Stimulated activated memory B cell treated with anti-CD40 and anti-IgM and Interleukin-4, amounts not matched to agents 10 μg/mL and 1 μg/mL and 100 μg/mL, for 72 hours (primary cell): ENCODE measurements around the gene PLPPR1.

Experiments
- ATAC-seq: fragments of 150-1000 bp; cut with Tn5 transposase; 2 replicates; pipeline ENCODE4 v1.10.0; 2021
- H3K27ac Mint-ChIP-seq: one replicate; pipeline ENCODE4 v1.8.0; 2022; ENCODE audit warnings: mild to moderate bottlenecking, mixed read lengths
- H3K27me3 Mint-ChIP-seq: one replicate; pipeline ENCODE4 v1.8.0; 2022; ENCODE audit warnings: mixed read lengths
- H3K36me3 Mint-ChIP-seq: one replicate; pipeline ENCODE4 v1.8.0; 2022; ENCODE audit warnings: mixed read lengths
- H3K4me1 Mint-ChIP-seq: one replicate; pipeline ENCODE4 v1.8.0; 2022; ENCODE audit warnings: mixed read lengths
- H3K4me3 Mint-ChIP-seq: one replicate; pipeline ENCODE4 v1.8.0; 2022; ENCODE audit warnings: mild to moderate bottlenecking, moderate library complexity, mixed read lengths
- H3K9me3 Mint-ChIP-seq: one replicate; pipeline ENCODE4 v1.8.0; 2022; ENCODE audit warnings: mixed read lengths

PLPPR1 gene

GRCh38 chr9:101028346-101029314, at the start of gene PLPPR1:
PLPPR1 (plus strand) TSS chr9:101028727.
- Mint-ChIP-seq H3K27me3 (peaks cover 46% of the 10 kb centered on the region), H3K4me1 (no peaks in the 10 kb centered on the region), H3K36me3 (no peaks in the 10 kb centered on the region), H3K9me3 (no peaks in the 10 kb centered on the region), H3K27ac (no peak within 1 kb of the TSS), H3K4me3 (no peak within 1 kb of the TSS)
- no peak for ATAC-seq

- Mint-ChIP-seq H3K36me3 (no peaks in the 10 kb centered on the region), H3K4me1 (no peaks in the 10 kb centered on the region)
- ATAC-seq = no peak
Observed at GRCh38 chr9:100989731-100990130, 38.8 kb upstream of the PLPPR1 start.

DNA sequence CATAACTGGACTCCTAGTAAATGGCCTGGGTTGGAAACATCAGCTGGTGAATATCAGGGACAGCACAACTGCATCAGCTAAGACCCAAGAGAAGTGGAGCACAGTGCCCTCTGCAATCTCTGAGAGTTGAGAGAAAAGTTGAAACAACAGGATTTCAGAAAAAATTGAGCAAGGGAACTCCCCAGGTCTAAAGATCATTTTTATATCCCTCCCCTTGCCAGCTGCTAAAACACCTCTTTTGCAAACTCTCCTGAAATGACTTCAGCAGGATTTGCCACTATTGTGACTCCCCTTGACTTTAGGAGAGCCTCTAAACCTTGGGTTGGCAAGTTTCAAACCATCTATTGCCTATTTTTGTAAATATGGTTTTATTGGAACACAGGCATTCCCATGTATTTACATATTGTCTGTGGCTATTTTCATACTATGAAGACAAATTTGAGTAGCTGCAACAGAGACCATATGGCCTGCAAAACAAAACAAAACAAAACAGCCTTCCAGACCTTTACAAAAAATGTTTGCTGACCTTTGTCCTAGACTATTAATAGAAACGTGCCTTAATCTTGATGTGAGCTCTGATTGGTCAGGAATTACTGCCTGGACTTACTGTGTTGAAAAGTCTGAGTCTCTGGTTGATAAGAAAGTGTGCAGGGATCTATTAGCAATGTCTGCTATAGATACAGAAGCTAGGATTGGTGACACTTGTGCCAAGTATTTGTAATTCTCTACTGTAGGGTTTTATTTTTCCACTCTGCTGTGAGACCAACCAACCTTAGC, 37.7 kb upstream of the PLPPR1 start:
- Mint-ChIP-seq H3K4me3 (no peak overlapping the region), H3K9me3 (no peaks in the 10 kb centered on the region), H3K27me3 (no peaks in the 10 kb centered on the region), H3K27ac (no peak overlapping the region), H3K4me1 (no peaks in the 10 kb centered on the region), H3K36me3 (no peaks in the 10 kb centered on the region)
- no peak for ATAC-seq

More at GRCh38 chr9:100989731-100990130, 38.8 kb upstream of the PLPPR1 start:
- Mint-ChIP-seq H3K4me3 (no peak overlapping the region), H3K9me3 (no peaks in the 10 kb centered on the region), H3K27ac (no peak overlapping the region), H3K27me3 (no peaks in the 10 kb centered on the region)

DNA sequence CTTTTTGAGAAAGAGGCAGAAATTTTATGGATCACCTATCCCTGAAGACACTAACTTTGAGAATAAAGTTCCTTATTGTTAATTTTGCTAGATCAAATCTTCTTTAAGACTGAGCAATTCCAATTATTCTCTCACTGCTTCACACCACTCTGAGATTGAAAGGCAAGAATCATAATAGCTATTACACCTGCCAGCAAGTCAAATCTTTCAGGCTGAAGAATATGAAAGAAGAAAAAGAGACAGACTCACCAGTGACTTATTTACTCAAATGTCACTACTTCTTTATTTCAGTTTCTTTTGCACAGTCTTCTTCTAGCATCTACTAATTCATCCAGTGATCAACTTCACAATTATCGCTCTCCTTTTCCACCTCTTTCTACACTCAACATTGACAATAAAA, 35.9 kb upstream of the PLPPR1 start:
- no peak overlapping the region for H3K4me3 Mint-ChIP-seq
- ATAC-seq = no peak
- no peak overlapping the region for H3K27ac Mint-ChIP-seq
- no peaks in the 10 kb centered on the region for H3K4me1 Mint-ChIP-seq
- H3K27me3 Mint-ChIP-seq = no peaks in the 10 kb centered on the region
- no peaks in the 10 kb centered on the region for H3K9me3 Mint-ChIP-seq
- no peaks in the 10 kb centered on the region for H3K36me3 Mint-ChIP-seq

DNA sequence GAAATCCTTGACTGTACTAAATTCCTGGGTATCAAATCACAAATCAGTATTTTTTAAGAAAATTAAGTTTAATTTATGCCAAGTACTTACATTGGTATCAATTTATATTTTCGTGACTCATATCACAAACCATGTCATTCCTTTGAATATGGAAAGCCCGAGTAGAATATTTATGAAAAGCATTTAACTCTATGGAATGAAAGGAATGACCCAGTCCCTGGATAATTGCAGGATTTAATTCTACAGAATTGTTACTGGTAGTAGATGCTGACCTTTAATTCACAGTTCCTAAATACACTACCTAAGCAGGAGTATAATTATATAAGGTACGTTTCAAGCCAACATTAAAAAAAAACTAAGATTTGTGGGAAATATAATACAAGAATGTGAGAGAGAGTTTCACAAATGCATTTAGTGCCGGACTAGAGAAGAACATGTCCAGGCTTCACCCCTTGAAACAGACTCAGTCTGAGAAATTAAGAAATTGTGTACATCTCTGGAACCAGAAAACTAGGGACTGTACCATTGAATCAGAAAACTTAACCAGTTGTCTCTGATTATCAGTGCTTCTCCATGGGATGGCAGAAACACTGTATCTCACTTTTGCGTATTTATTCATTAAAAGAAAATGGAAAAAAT, 28.5 kb upstream of the PLPPR1 start:
- no peaks in the 10 kb centered on the region for H3K36me3 Mint-ChIP-seq
- ATAC-seq = no peak
- no peak overlapping the region for H3K4me3 Mint-ChIP-seq
- H3K27ac Mint-ChIP-seq = no peak overlapping the region
- no peaks in the 10 kb centered on the region for H3K9me3 Mint-ChIP-seq
- H3K27me3 Mint-ChIP-seq = no peaks in the 10 kb centered on the region
- H3K4me1 Mint-ChIP-seq = no peaks in the 10 kb centered on the region

GRCh38 chr9:101005246-101005645, 23.3 kb upstream of the PLPPR1 start:
- Mint-ChIP-seq H3K27ac (no peak overlapping the region), H3K9me3 (peaks cover 7% of the 10 kb centered on the region)

GRCh38 chr9:101014566-101014965, 14.0 kb upstream of the PLPPR1 start:
- H3K27me3 Mint-ChIP-seq = no peaks in the 10 kb centered on the region
- no peak overlapping the region for H3K27ac Mint-ChIP-seq
- H3K4me1 Mint-ChIP-seq = no peaks in the 10 kb centered on the region
- no peak overlapping the region for H3K4me3 Mint-ChIP-seq
- H3K9me3 Mint-ChIP-seq = no peaks in the 10 kb centered on the region
- no peak for ATAC-seq
- H3K36me3 Mint-ChIP-seq = no peaks in the 10 kb centered on the region

More at GRCh38 chr9:101005246-101005645, 23.3 kb upstream of the PLPPR1 start:
- Mint-ChIP-seq H3K4me3 (no peak overlapping the region), H3K36me3 (no peaks in the 10 kb centered on the region), H3K27me3 (no peaks in the 10 kb centered on the region), H3K4me1 (no peaks in the 10 kb centered on the region)
- no peak for ATAC-seq

DNA sequence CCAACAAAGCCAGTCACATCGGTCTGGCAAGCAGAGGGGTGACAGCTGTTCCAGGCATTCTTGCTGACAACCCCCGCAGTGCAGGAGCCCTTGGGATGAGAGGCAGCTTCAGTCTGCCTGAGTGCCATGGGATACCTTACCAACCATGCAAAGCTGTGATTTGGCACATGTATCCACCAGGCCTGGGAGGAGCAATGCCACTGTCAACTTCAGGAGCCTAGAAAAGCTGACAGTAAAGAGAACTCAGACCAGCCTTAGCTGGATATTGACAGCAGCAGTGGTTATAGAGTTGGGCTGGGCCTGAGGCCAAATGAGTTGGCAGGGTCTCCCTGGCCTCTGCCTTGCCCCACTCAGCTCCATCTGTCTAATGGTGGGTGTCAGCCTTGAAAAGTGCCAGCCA, 10.1 kb upstream of the PLPPR1 start:
- no peak for ATAC-seq
- H3K4me1 Mint-ChIP-seq = no peaks in the 10 kb centered on the region
- H3K4me3 Mint-ChIP-seq = no peak overlapping the region
- no peaks in the 10 kb centered on the region for H3K27me3 Mint-ChIP-seq
- no peak overlapping the region for H3K27ac Mint-ChIP-seq
- H3K36me3 Mint-ChIP-seq = no peaks in the 10 kb centered on the region
- H3K9me3 Mint-ChIP-seq = no peaks in the 10 kb centered on the region

GRCh38 chr9:101022704-101023103, 5.8 kb upstream of the PLPPR1 start:
- Mint-ChIP-seq H3K36me3 (no peaks in the 10 kb centered on the region), H3K27me3 (peaks cover 14% of the 10 kb centered on the region)

GRCh38 chr9:101025940-101026339, 2.6 kb upstream of the PLPPR1 start:
- Mint-ChIP-seq H3K27me3 (peaks cover 46% of the 10 kb centered on the region), H3K27ac (no peak overlapping the region), H3K9me3 (no peaks in the 10 kb centered on the region), H3K36me3 (no peaks in the 10 kb centered on the region), H3K4me3 (no peak overlapping the region), H3K4me1 (no peaks in the 10 kb centered on the region)
- ATAC-seq = no peak

More at GRCh38 chr9:101022704-101023103, 5.8 kb upstream of the PLPPR1 start:
- Mint-ChIP-seq H3K27ac (no peak overlapping the region), H3K9me3 (no peaks in the 10 kb centered on the region), H3K4me1 (no peaks in the 10 kb centered on the region), H3K4me3 (no peak overlapping the region)
- no peak for ATAC-seq

DNA sequence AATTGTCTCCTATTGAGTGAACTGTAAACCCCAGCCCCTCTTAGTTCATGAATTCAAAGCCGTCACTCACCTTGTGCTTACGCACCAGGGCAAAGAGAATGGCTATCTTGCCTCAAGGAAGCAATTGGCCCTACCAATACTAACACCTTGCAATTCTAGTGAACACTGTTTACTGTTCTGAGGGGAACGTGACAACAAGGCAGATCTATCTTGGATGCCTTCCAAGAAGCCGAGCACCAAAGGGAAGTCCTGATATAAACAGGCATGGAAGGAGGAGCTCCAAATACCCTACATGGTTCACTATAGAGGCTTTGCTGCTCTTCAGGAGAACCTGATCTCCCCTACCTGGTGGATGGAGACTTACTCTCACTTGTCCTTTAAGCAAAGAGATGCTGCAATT, 1.7 kb upstream of the PLPPR1 start:
- Mint-ChIP-seq H3K4me3 (no peak overlapping the region), H3K4me1 (no peaks in the 10 kb centered on the region), H3K36me3 (no peaks in the 10 kb centered on the region), H3K27me3 (peaks cover 46% of the 10 kb centered on the region), H3K27ac (no peak overlapping the region), H3K9me3 (no peaks in the 10 kb centered on the region)
- no peak for ATAC-seq

DNA sequence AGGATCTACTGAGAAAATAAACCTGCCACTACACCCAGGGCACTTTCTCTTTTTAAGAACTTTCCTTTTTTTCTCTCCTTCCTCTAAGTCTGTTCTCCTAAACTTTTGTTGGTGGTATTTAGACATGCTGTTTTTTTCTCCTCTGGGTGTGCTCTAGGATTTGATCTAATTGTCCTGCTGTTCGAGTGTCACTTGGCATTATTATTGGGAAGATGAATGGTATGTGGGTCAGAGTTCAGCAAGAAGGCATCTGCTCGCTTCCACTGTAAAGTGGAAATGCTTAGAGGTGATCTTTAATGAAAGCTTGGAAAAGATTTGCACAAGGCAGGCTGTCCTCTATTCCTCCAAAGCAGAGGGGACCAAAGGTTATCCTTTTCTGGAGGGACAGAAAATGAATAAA, 1.3 kb upstream of the PLPPR1 start:
- H3K4me1 Mint-ChIP-seq = no peaks in the 10 kb centered on the region
- H3K9me3 Mint-ChIP-seq = no peaks in the 10 kb centered on the region
- no peak overlapping the region for H3K4me3 Mint-ChIP-seq
- no peaks in the 10 kb centered on the region for H3K36me3 Mint-ChIP-seq
- ATAC-seq = no peak
- H3K27ac Mint-ChIP-seq = no peak overlapping the region
- peaks cover 46% of the 10 kb centered on the region for H3K27me3 Mint-ChIP-seq

- Mint-ChIP-seq H3K9me3 (no peaks in the 10 kb centered on the region), H3K4me1 (no peaks in the 10 kb centered on the region), H3K4me3 (no peak overlapping the region), H3K27ac (no peak overlapping the region), H3K36me3 (no peaks in the 10 kb centered on the region), H3K27me3 (peaks cover 46% of the 10 kb centered on the region)
- ATAC-seq = no peak
Observed at GRCh38 chr9:101027733-101028345, 688 bp upstream of the PLPPR1 start.

GRCh38 chr9:101029315-101030085, 973 bp downstream of the PLPPR1 start:
- no peak overlapping the region for H3K27ac Mint-ChIP-seq
- H3K4me3 Mint-ChIP-seq = no peak overlapping the region
- H3K27me3 Mint-ChIP-seq = peaks cover 46% of the 10 kb centered on the region
- no peaks in the 10 kb centered on the region for H3K4me1 Mint-ChIP-seq
- ATAC-seq = no peak
- no peaks in the 10 kb centered on the region for H3K36me3 Mint-ChIP-seq
- no peaks in the 10 kb centered on the region for H3K9me3 Mint-ChIP-seq
